Activated CD8-positive, alpha-beta memory T cell treated with anti-CD3 and anti-CD28 coated beads, Interleukin-2, amount 50 U/mL, for 4 hours (primary cell): ENCODE data around the gene ELOVL6.
"Not testable (repeated sequence)": the region's sequence is repeated elsewhere in the genome, so short reads cannot be mapped to it uniquely, and the experiment has no call there.

ENCODE experiments used
- DNase-seq: peaks from one replicate; pipeline ENCODE4 v3.0.0-alpha.2; 2020

ELOVL6 gene

GRCh38 chr4:110068248-110068647, 130.2 kb downstream of the ELOVL6 start:
- DNase-seq = no peak

DNA sequence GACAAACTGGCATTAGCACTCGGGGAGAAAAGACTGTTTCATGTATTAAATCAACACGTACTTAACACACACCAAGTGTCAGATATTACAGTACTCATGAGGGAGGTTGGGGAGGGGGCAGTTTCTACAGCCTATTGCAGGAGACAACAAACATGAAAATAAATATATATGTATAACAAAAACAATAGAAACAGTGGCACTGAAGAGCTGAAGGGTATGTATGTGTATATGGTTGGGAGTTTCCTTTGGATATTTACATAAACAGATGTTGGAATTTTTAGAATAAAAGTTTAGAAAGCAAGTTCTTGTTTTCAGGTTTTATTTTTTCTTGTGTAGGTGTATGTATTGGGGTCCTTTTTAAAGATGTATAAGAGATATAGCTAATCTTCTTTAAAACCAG, 133.5 kb downstream of the ELOVL6 start:
- no peak for DNase-seq

DNA sequence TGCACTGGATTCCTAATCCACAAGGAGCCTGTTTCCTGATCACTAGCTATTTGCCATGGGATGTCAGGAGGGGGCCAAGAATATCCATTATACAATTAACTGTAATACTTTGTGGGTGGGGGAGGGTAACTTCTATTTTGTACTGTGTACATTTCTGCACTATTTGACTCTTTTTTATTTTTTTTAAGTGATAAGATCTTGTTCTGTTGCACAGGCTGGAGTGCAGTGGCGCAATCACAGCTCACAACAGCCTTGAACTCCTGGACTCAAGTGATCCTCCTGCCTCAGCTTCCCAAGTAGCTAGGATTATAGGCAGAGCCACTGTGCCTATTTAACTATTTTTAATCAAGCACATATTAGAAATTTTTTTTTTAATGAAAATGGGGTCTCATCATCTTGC, 134.1 kb downstream of the ELOVL6 start:
- DNase-seq = no peak

DNA sequence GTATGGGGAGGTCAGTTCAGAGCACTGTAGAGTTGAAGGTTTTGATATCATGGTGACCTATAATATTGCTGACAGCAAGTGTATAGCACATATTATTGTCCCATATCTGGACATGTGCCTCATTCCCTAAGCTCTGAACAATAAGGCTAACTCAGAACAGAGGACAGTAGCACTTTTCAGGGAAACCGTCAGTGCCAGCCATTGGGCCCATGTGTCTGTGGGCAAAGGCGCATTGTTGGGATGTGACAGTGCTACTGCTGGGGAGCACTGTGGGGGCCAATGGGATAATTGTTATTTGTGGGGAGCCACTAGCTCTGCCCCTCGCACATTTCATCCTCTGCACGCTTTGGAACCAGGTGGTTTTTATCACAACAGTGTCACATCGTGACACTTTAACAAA, 136.2 kb downstream of the ELOVL6 start:
- no peak for DNase-seq

- DNase-seq = no peak
These were observed 137.3 kb downstream of the ELOVL6 start for GRCh38 chr4:110061076-110061475.

- no peak for DNase-seq
These were observed 138.7 kb downstream of the ELOVL6 start for GRCh38 chr4:110059556-110060191.

GRCh38 chr4:110058677-110059076, 139.7 kb downstream of the ELOVL6 start:
- DNase-seq = no peak

DNA sequence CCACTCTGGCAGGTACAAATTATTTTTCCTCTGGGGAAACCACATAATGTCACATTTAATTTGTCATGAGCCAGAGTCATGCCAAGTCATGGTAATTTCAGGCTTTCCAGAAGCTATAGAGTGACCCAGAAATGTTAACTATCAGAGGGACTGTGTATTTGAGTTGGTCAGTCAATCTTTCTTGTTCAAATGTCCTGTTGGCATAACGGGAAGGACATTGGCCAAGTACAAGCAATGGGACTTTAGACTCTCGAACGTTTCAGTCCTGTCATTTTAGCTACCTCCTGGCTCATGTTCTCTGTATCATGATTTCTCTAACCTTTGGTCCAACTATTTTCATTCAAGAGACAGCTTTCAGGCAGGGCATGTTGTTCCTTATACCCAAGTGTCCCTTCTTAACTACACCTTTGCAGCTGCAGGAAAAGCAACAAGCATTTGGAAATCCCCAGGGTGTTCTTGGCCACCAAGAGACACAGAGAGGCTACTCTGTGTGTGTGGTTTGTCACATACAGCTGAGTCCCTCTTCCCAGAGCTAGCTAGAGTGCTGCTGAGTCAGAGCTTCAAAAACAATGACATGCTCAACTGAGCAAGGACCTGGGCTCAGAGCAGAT, 143.2 kb downstream of the ELOVL6 start:
- no peak for DNase-seq

- DNase-seq = peak; percentile 58
These were observed 148.2 kb downstream of the ELOVL6 start for GRCh38 chr4:110049951-110050925.

DNA sequence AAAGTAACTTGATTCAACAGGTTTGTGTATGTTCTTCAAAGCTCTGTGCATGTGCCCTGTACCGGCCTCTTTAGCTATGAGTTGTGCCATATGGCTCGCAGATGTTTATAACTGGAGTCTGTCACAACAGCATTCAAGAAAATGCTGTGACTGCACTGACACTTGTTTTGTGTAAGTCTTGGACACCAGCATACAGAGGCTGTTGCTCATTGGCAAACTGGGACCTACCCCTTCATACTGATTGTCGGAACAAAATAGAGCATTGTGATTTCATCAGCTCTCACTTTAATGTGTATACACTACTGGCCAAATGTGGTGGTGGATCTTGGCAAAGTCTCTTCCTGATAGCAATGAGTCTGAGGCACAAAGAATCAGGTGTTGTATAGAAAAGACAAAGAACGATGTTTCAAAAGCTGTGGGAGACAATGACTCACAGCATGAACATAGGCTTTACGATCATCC, 151.8 kb downstream of the ELOVL6 start:
- no peak for DNase-seq

- no peak for DNase-seq
These were observed 155.6 kb downstream of the ELOVL6 start for GRCh38 chr4:110042545-110043517.

DNA sequence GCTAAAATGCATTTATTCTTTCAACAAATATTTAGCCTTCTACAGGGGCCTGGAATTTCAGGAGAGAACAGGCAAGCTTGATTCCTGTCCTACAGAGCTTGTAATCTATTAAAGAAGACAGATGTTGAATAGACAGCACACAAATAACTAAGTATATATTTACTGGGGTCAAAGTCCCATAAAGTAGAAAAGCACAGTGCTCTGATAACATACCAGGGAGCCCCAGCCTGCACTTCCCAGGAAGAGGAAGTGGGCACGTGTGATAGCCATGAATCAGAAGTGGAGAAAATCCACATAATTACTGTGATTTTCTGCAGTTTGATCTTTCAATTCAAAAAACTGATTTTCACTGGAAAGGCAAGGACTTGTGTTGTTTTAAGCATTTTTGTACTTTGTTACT, 156.7 kb downstream of the ELOVL6 start:
- no peak for DNase-seq

DNA sequence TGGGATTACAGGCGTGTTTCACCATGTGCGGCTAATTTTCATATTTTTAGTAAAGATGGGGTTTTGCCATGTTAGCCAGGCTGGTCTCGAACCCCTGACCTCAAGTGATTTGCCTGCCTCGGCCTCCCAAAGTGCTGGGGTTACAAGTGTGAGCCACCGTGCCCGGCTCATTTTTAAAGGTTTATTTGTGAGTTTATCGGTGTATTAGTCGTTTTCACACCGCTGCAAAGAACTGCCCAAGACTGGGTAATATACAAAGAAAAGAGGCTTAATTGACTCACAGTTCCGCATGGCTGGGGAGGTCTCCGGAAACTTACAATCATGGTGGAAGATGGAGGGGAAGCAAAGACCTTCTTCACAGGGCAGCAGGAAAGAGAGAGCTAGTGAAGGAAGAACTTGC, 159.3 kb downstream of the ELOVL6 start:
- not testable (repeated sequence) for DNase-seq

DNA sequence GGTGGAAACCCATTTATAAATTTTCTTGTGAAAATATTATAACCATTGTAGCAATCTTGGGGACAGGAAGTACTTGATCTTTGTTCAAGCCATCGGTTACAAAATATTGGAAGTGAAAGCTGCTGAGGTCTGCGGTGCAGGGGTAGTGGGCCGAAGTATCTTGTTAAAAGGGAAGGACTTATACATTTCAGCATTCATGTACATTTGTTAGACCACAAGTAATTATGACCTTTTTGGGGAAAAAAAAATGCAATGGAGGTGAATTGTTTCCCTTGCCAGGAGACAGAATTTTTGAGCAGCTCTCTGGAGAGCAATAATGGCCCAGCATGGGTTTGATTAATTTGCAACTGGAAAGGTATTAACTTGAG, 164.4 kb downstream of the ELOVL6 start:
- DNase-seq = no peak

DNA sequence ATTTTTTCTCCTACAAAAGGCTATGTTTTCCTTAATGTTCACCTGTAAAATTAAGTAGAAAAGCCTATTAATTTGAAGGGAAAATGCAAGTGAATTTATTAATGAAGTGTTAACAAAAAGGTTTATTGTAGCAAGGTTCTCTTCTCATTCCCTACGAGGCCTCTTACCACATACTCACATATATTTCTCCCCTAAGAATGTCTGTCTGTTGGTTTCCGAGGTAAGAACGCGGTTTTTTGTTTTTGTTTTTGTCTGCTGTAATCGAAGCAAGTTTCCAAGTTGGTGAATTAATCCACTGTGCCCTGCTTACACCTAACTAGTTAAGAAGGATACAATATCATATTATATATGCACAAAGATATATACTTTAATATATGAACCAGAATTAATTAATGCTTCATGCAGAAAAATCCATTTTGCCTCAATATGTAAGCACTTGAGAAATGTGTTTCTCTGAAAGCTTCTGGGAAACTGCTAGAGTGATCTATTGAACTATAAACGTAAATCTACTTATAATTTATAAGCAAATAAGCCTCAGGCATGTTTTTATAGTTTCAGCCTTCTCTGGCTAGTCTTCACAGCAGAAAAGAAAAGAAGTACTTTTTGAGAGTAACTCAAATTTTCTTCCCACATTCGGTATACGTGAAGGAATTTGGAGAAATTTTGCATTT, 164.9 kb downstream of the ELOVL6 start:
- no peak for DNase-seq

DNA sequence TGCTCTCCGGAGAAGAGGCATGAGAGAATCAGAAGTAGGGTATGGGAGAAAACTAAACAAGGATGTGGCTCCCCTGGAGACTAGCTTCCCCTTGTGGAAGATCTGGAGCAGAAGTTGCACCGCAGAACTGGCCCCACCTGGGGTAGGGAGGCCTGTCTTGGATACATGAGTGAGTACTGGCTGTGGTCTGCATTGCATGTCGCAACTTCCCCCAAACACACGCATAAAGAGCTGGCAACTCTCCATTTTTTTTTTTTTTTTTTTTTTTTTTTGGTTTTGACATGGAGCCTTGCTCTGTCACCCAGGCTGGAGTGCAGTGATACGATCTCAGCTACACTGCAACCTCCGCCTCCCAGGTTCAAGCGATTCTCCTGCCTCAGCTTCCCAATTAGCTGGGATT, 165.8 kb downstream of the ELOVL6 start:
- DNase-seq = no peak

DNA sequence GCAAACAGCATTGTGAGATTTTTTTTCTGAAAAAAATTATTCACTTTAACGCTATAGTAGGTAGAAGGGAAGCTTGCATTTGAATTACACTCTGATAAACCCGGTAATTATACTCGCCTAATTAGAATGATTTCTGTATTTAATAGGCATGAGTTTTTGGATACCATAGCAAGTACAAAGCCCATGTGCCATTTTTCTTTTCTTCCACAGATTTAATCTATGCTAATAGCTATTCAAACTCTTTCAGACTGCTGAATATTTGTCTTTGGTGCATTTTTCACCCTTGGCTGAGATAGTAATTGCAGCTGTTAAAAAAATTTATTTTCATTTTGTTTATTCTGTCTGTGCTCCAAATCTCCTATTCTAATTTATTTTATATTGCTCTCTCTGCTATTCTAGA, 172.7 kb downstream of the ELOVL6 start:
- no peak for DNase-seq

DNA sequence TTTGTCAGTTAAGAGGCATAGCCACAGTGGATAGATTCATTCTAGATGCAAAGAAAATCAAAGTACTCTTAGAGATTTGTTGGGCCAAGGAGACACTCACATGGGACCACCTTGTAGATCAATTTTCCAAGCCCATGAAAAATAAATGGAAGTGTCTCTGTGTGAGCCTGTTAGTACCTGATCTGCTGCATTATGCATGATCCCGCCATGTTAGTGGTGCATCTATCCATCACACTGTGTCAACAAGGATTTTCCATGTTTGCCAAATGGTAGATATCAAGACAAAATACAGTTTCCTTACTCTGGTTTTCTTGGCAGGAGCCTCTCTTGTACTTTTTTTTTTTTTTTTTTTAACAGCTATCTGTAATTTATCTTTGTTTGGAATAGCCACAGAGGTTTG, 173.4 kb downstream of the ELOVL6 start:
- no peak for DNase-seq

- no peak for DNase-seq
These were observed 176.0 kb downstream of the ELOVL6 start for GRCh38 chr4:110022457-110022856.

- DNase-seq = no peak
These were observed 177.6 kb downstream of the ELOVL6 start for GRCh38 chr4:110020646-110021443.

- DNase-seq = no peak
These were observed 178.3 kb downstream of the ELOVL6 start for GRCh38 chr4:110020139-110020538.
